HG03196 (cell line): ENCODE results near the gene TMEM50A.
"Not testable (repeated sequence)": the region's sequence is repeated elsewhere in the genome, so short reads cannot be mapped to it uniquely, and the experiment has no call there.

ENCODE experiments used
- ATAC-seq: cut with Tn5 transposase; IDR thresholded peaks from one replicate; pipeline ENCODE4 v1.9.1; 2021; ENCODE audit not compliant: unreplicated experiment

TMEM50A gene

GRCh38 chr1:25338188-25338981 lies at the start of gene TMEM50A:
TSS of gene TMEM50A (plus strand) at chr1:25338334. CDS start at chr1:25340487, 2,153 bp downstream.
- ATAC-seq = peak; percentile 59

- ATAC-seq = not testable (repeated sequence)
Measured at GRCh38 chr1:25288573-25289101, 49.5 kb upstream of the TMEM50A start.

GRCh38 chr1:25290043-25290442 lies 48.1 kb upstream of the TMEM50A start:
- not testable (repeated sequence) for ATAC-seq

GRCh38 chr1:25293426-25293825 lies 44.7 kb upstream of the TMEM50A start:
- ATAC-seq = not testable (repeated sequence)

- ATAC-seq = not testable (repeated sequence)
Measured at GRCh38 chr1:25294889-25295826, 43.0 kb upstream of the TMEM50A start.

GRCh38 chr1:25296501-25296900 lies 41.6 kb upstream of the TMEM50A start:
- not testable (repeated sequence) for ATAC-seq

- not testable (repeated sequence) for ATAC-seq
Measured at GRCh38 chr1:25300729-25301128, 37.4 kb upstream of the TMEM50A start.

- ATAC-seq = not testable (repeated sequence)
Measured at GRCh38 chr1:25302330-25302729, 35.8 kb upstream of the TMEM50A start.

GRCh38 chr1:25304936-25305335 lies 33.2 kb upstream of the TMEM50A start:
- not testable (repeated sequence) for ATAC-seq

GRCh38 chr1:25308168-25308567 lies 30.0 kb upstream of the TMEM50A start:
- ATAC-seq = not testable (repeated sequence)

GRCh38 chr1:25309085-25309484 lies 29.0 kb upstream of the TMEM50A start:
- ATAC-seq = not testable (repeated sequence)

- not testable (repeated sequence) for ATAC-seq
Measured at GRCh38 chr1:25309486-25309885, 28.6 kb upstream of the TMEM50A start.

- ATAC-seq = not testable (repeated sequence)
Measured at GRCh38 chr1:25312806-25313470, 25.2 kb upstream of the TMEM50A start.

GRCh38 chr1:25320314-25320938 lies 17.7 kb upstream of the TMEM50A start:
- ATAC-seq = not testable (repeated sequence)

GRCh38 chr1:25322127-25322526 lies 16.0 kb upstream of the TMEM50A start:
- ATAC-seq = not testable (repeated sequence)

- not testable (repeated sequence) for ATAC-seq
Measured at GRCh38 chr1:25324407-25324806, 13.7 kb upstream of the TMEM50A start.

GRCh38 chr1:25327864-25328790 lies 10.0 kb upstream of the TMEM50A start:
- not testable (repeated sequence) for ATAC-seq

GRCh38 chr1:25328791-25329185 lies 9.3 kb upstream of the TMEM50A start:
- not testable (repeated sequence) for ATAC-seq

GRCh38 chr1:25329336-25329735 lies 8.8 kb upstream of the TMEM50A start:
- not testable (repeated sequence) for ATAC-seq
